ENCODE data around the gene PAPOLG.
A peak's percentile ranks its signal among the peaks of the same experiment; 100 is the strongest.
"Not testable (repeated sequence)": the region's sequence is repeated elsewhere in the genome, so short reads cannot be mapped to it uniquely, and the experiment has no call there.

The PAPOLG gene

GRCh38 chr2:60825666-60826065 lies 69.6 kb downstream of the PAPOLG start:
- DNase-seq = no peak

GRCh38 chr2:60826111-60826510 lies 70.0 kb downstream of the PAPOLG start:
- no peak for DNase-seq

GRCh38 chr2:60826860-60827259 lies 70.8 kb downstream of the PAPOLG start:
- DNase-seq = not testable (repeated sequence)

- DNase-seq = no peak
Observed at GRCh38 chr2:60827369-60827768, 71.3 kb downstream of the PAPOLG start.

GRCh38 chr2:60830991-60831390 lies 74.9 kb downstream of the PAPOLG start:
- DNase-seq = no peak

- DNase-seq = no peak
Observed at GRCh38 chr2:60831921-60832320, 75.9 kb downstream of the PAPOLG start.

GRCh38 chr2:60832621-60833020 lies 76.6 kb downstream of the PAPOLG start:
- DNase-seq = no peak

- DNase-seq = no peak
Observed at GRCh38 chr2:60834270-60834717, 78.2 kb downstream of the PAPOLG start.

- no peak for DNase-seq
Observed at GRCh38 chr2:60836491-60836890, 80.4 kb downstream of the PAPOLG start.

GRCh38 chr2:60837123-60837522 lies 81.1 kb downstream of the PAPOLG start:
- DNase-seq = no peak

- DNase-seq = no peak
Observed at GRCh38 chr2:60838481-60838880, 82.4 kb downstream of the PAPOLG start.

GRCh38 chr2:60839126-60839813 lies 83.2 kb downstream of the PAPOLG start:
- no peak for DNase-seq

- no peak for DNase-seq
Observed at GRCh38 chr2:60840880-60841279, 84.8 kb downstream of the PAPOLG start.

- DNase-seq = no peak
Observed at GRCh38 chr2:60843006-60843405, 86.9 kb downstream of the PAPOLG start.

- peak; percentile 17 for DNase-seq
Observed at GRCh38 chr2:60844105-60844504, 88.0 kb downstream of the PAPOLG start.

- DNase-seq = no peak
Observed at GRCh38 chr2:60847854-60848253, 91.8 kb downstream of the PAPOLG start.

Data from stimulated activated CD4-positive, alpha-beta T cell treated with anti-CD3 and anti-CD28 coated beads, Interleukin-1b, Interleukin-23, amount 100 ng/mL, for 48 hours (primary cell).